IPS DF 6.9 (cell line): ENCODE measurements around the gene MYZAP.

ENCODE experiments used
- DNase-seq: peaks from one replicate; pipeline ENCODE4 v3.0.0-alpha.2; 2013; ENCODE audit warnings: low read depth, low spot score
- H3K27ac ChIP-seq: one replicate; pipeline ENCODE4 v1.5.1; 2013; ENCODE audit warnings: low read length, control low read depth
- H3K27me3 ChIP-seq: 2 replicates; pipeline ENCODE4 v1.6.1; 2013; ENCODE audit warnings: mild to moderate bottlenecking, low read length; ENCODE audit not compliant: control insufficient read depth, insufficient read depth
- H3K36me3 ChIP-seq: 2 replicates; pipeline ENCODE4 v1.6.1; 2013; ENCODE audit warnings: low read length; ENCODE audit not compliant: control insufficient read depth, insufficient read depth
- H3K4me1 ChIP-seq: 2 replicates; pipeline ENCODE4 v1.6.1; 2013; ENCODE audit warnings: low read length; ENCODE audit not compliant: control insufficient read depth, insufficient read depth
- H3K4me3 ChIP-seq: 2 replicates; pipeline ENCODE4 v1.5.1; 2013; ENCODE audit warnings: mild to moderate bottlenecking, low read length
- H3K9me3 ChIP-seq: 2 replicates; pipeline ENCODE4 v1.6.1; 2013; ENCODE audit warnings: low read length, inconsistent platforms; ENCODE audit not compliant: control insufficient read depth, insufficient read depth
- WGBS: extraction: QIAGEN DNeasy Blood & Tissue Kit; methylation state at CpG from one replicate; pipeline ENCODE4 v1.1.7; 2013; ENCODE audit warnings: mixed read lengths, missing lambda C conversion rate; ENCODE audit not compliant: insufficient read length, insufficient coverage; 5-methylcytosine and 5-hydroxymethylcytosine counted together

MYZAP gene

GRCh38 chr15:57734860-57735259 lies 143.2 kb downstream of the MYZAP start:
- WGBS: no CpG with 5 or more reads among the region's 2 CpGs
- Histone ChIP-seq H3K27me3 (no peaks in the 10 kb centered on the region), H3K9me3 (no peaks in the 10 kb centered on the region; the same call in 1 of the 2 replicates), H3K27ac (no peak overlapping the region), H3K4me1 (no peaks in the 10 kb centered on the region), H3K36me3 (no peaks in the 10 kb centered on the region), H3K4me3 (no peak overlapping the region)
- DNase-seq: no peak
